ENCODE measurements around the gene RRAS2.

DNA sequence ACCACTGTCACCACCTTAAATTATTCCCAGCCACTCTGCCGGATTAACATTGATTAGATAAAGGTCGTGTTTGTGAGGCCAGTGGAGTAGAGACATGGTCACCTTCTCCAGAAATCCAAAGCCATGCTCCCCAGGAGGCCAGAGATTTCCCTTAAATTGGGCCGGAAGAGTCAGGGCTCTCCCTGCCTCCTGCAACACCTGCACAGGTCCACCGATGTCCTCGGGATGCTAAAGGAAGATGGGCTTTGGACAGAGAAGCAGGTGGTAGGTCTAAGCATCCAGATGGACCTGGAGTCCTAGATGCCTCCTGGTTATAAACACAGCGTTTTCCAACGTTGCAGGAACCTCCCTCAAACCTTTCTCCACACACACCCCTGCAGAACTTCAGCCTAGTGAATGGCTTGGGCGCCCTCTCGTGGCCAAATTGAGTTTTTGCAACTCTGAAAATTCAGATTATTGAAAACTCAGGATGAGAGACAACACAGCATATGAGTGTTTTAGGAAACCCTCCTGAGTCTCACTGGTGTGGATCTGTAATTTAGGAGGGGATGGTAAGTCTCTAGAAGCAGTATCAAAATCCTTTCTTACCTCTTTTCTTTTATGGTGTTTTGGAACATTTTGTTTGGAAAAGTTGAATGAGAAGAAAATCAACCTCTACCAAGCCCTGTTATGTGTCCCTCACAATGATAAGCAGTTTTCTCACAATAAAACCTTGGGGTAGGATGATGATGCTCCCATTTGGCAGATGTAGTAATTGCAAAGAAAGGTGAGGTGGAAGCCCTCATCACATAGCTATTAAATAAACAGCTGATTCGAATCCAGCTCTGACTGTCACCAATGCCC is 109.6 kb downstream of the RRAS2 start:
- TF ChIP-seq POLR2A (IDR thresholded peaks at IDR 0.05; ENCODE audit: low read depth) = no peak
- TF ChIP-seq, protein P1, sequence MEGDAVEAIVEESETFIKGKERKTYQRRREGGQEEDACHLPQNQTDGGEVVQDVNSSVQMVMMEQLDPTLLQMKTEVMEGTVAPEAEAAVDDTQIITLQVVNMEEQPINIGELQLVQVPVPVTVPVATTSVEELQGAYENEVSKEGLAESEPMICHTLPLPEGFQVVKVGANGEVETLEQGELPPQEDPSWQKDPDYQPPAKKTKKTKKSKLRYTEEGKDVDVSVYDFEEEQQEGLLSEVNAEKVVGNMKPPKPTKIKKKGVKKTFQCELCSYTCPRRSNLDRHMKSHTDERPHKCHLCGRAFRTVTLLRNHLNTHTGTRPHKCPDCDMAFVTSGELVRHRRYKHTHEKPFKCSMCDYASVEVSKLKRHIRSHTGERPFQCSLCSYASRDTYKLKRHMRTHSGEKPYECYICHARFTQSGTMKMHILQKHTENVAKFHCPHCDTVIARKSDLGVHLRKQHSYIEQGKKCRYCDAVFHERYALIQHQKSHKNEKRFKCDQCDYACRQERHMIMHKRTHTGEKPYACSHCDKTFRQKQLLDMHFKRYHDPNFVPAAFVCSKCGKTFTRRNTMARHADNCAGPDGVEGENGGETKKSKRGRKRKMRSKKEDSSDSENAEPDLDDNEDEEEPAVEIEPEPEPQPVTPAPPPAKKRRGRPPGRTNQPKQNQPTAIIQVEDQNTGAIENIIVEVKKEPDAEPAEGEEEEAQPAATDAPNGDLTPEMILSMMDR (IDR thresholded peaks at IDR 0.05) = peak; percentile 78 to 87 (median 85)

All from esophagus muscularis mucosa (tissue), 3 donors.